GM19023 (cell line): ENCODE measurements around the gene RASAL3.
"Not testable (repeated sequence)": the region's sequence is repeated elsewhere in the genome, so short reads cannot be mapped to it uniquely, and the experiment has no call there.

Experiments used
- ATAC-seq: cut with Tn5 transposase; IDR thresholded peaks from one replicate; pipeline ENCODE4 v1.9.1; 2021; ENCODE audit warnings: mild to moderate bottlenecking, moderate library complexity; ENCODE audit not compliant: unreplicated experiment

The RASAL3 gene

GRCh38 chr19:15421721-15422260, 42.6 kb downstream of the RASAL3 start:
- no peak for ATAC-seq

- no peak for ATAC-seq
These were observed 43.1 kb downstream of the RASAL3 start for GRCh38 chr19:15421136-15421695.

- ATAC-seq, result no peak
These were observed 44.8 kb downstream of the RASAL3 start for GRCh38 chr19:15419413-15420025.

- ATAC-seq, result peak; percentile 93
These were observed 45.5 kb downstream of the RASAL3 start, which contains the start of gene AKAP8L for GRCh38 chr19:15418579-15419412. TSS of gene AKAP8L (minus strand) at chr19:15418988. CDS start at chr19:15418923, 65 bp downstream.

GRCh38 chr19:15418231-15418578, 46.1 kb downstream of the RASAL3 start:
- ATAC-seq, result no peak

- no peak for ATAC-seq
These were observed 46.6 kb downstream of the RASAL3 start for GRCh38 chr19:15417699-15418098.

- ATAC-seq, result no peak
These were observed 51.5 kb downstream of the RASAL3 start for GRCh38 chr19:15412832-15413231.

GRCh38 chr19:15411351-15411750, 53.0 kb downstream of the RASAL3 start:
- ATAC-seq, result not testable (repeated sequence)

- ATAC-seq, result no peak
These were observed 59.5 kb downstream of the RASAL3 start for GRCh38 chr19:15404780-15405211.

- no peak for ATAC-seq
These were observed 60.1 kb downstream of the RASAL3 start for GRCh38 chr19:15404097-15404779.

GRCh38 chr19:15403151-15403531, 61.2 kb downstream of the RASAL3 start:
- no peak for ATAC-seq

- ATAC-seq, result no peak
These were observed 61.8 kb downstream of the RASAL3 start for GRCh38 chr19:15402411-15403150.
